ENCODE results near the gene SAMSN1.

DNA sequence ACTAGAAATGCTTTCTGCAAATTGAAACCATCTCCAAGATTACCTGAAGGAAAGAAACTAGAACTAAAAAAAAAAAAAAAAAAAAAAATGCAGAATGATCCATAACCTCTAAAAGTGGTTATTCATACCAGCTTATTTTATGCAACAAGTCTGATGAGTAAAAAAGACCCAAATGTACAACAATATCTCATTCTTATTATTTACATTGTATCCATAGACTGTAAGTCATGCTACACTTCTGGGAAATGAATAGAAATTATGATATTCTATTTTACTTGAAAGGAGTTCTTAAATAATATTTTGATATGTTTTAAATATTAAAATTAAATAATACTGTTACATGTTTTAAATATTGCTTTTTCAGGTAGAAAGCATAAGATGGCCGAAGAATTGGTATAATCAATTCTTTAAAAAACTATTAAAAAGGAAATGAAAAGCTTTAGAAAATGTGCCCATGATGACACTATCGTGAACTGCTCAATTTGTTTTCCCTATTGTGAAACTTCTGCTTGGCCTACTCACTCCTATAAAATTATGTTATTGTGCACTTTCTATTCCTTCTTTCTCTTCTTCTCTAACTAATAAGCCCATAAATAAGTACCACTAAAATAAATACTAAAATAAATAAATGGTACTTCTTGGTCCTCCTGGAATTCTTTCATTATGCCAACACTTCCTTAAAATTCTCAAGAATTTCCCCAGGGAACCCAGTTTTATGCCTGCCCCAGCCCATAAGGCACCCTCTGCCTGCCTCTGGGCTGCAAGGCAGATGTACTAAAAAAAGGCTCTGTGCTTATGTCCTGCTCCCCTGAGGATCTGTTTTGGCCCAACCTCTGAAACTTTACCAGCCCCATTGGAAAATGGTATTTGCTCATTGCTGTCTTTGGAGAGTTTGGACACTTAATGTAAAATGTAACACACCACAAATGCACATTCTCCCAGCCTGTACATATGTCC lies 18.1 kb downstream of the SAMSN1 start:
- TF ChIP-seq POLR2A (IDR thresholded peaks at IDR 0.05), result no peak
- TF ChIP-seq, protein P1, sequence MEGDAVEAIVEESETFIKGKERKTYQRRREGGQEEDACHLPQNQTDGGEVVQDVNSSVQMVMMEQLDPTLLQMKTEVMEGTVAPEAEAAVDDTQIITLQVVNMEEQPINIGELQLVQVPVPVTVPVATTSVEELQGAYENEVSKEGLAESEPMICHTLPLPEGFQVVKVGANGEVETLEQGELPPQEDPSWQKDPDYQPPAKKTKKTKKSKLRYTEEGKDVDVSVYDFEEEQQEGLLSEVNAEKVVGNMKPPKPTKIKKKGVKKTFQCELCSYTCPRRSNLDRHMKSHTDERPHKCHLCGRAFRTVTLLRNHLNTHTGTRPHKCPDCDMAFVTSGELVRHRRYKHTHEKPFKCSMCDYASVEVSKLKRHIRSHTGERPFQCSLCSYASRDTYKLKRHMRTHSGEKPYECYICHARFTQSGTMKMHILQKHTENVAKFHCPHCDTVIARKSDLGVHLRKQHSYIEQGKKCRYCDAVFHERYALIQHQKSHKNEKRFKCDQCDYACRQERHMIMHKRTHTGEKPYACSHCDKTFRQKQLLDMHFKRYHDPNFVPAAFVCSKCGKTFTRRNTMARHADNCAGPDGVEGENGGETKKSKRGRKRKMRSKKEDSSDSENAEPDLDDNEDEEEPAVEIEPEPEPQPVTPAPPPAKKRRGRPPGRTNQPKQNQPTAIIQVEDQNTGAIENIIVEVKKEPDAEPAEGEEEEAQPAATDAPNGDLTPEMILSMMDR (IDR thresholded peaks at IDR 0.05), result no peak

Data from uterus (tissue), 2 donors.